GM19351 (cell line): Measurements from ENCODE around the gene SLC19A1.
"Not testable (repeated sequence)": the region's sequence is repeated elsewhere in the genome, so short reads cannot be mapped to it uniquely, and the experiment has no call there.

Experiments used
- ATAC-seq: cut with Tn5 transposase; IDR thresholded peaks from one replicate; pipeline ENCODE4 v1.9.1; 2021; ENCODE audit warnings: mild to moderate bottlenecking, moderate library complexity; ENCODE audit not compliant: unreplicated experiment

Gene SLC19A1

DNA sequence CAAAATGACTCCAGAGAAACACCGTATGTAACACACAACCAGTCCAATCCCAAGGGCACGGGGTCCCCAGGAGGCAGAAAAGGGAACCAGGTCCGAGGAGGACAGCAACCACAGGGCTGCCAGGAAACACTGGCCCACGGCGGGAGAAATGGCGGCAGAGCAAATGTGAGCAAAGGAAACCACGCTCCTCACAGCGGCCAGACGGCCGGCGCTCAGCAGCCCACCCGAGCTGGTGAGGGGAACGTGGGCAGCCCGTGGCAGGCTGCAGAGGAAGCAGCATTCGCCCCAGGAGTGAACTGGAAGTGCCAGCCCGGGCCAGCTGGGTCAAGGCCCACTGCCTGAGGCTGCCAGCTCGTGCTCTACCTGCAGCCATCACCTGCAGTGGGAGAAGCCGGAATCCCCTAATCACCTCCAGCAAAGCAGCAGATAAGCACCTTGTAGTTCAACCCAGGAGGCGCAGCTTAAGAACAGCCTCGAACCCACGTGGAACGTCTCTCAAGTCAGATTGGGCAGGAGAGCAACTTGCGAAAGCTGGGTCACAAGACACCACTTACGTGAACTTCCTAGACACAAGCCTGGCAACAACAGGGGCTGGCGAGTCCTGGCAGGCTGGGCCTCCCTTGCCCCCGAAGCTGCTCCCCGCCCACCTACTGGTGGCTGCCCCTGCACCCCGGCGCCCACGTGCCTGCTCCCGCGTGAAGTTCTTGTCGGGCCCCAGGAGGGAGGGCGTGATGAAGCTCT lies 6.7 kb downstream of the SLC19A1 start:
- no peak for ATAC-seq

- no peak for ATAC-seq
These were observed 7.5 kb downstream of the SLC19A1 start for GRCh38 chr21:45534636-45535331.

GRCh38 chr21:45533846-45534635 lies 8.2 kb downstream of the SLC19A1 start:
- no peak for ATAC-seq

GRCh38 chr21:45533361-45533845 lies 8.8 kb downstream of the SLC19A1 start:
- no peak for ATAC-seq

DNA sequence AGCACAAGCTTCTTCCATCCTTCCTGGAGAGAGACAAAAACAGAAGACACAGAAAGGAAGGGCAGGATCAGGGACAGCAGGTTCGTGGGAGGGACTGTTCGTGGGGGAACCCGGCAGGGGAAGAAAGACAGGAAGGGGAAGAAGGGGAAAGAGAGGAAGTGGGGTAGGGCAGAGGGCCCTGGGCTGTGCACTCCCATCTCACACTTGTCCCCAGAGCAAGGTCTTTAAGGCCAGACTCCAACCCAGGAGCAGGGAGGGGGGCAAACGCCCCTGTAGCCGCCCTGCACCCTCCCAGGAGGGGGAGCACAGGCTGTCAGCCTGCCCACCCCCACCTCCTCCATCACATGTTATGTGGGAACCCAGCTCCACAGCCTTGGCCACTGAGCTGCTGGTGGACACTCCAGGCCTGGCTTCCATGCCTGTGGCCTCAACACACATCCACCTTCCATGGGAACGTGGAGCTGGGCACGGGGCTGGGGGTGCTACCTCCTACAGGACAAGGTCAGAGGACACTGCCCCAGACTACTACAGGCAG lies 9.3 kb downstream of the SLC19A1 start:
- no peak for ATAC-seq

DNA sequence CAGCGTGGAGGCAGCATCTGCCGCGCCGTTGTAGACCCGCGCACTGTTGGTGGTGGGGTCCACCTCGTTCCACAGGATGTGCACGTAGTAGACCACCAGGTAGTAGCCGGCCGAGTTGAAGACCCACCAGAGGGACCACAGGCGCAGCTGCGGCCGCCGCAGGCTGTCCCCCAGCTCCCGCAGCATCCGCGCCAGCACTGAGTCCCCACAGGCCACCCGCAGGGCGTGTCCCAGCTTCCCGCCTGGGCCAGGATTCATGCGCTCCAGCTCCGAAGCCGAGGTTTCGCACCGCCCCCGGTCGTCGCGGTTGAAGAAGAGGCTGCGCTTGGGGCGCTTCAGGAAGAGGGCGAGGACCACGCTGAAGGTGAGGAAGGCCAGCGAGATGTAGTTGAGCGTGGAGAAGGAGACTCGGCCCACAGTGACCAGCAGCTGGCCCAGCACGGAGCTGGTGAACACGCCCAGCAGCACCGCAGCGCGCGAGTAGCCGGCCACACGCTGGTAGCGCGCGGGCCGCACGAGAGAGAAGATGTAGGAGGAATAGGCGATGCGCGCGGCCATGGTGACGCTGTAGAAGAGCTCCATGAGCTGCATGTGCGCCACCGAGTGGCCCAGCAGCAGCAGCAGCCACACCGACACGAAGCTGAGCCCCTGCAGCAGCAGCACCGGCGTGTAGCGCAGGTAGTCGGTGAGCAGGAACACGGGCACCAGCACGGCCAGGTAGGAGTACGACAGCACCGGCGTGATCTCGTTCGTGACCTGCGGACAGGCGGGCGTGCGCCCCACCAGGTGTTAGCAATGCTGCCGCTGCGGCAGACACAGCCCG lies 10.6 kb downstream of the SLC19A1 start:
- no peak for ATAC-seq

DNA sequence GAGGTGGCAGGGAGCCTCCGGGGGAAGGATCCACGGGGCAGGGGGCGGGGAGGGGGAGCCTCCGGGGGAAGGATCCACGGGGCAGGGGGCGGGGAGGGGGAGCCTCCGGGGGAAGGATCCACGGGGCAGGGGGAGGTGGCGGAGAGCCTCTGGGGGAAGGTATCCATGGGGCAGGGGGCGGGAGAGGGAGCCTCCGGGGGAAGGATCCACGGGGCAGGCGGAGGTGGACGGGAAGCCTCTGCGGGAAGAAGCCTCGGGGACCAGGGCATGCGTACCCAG lies 11.2 kb downstream of the SLC19A1 start:
- not testable (repeated sequence) for ATAC-seq

- no peak for ATAC-seq
These were observed 11.7 kb downstream of the SLC19A1 start for GRCh38 chr21:45530423-45531113.

DNA sequence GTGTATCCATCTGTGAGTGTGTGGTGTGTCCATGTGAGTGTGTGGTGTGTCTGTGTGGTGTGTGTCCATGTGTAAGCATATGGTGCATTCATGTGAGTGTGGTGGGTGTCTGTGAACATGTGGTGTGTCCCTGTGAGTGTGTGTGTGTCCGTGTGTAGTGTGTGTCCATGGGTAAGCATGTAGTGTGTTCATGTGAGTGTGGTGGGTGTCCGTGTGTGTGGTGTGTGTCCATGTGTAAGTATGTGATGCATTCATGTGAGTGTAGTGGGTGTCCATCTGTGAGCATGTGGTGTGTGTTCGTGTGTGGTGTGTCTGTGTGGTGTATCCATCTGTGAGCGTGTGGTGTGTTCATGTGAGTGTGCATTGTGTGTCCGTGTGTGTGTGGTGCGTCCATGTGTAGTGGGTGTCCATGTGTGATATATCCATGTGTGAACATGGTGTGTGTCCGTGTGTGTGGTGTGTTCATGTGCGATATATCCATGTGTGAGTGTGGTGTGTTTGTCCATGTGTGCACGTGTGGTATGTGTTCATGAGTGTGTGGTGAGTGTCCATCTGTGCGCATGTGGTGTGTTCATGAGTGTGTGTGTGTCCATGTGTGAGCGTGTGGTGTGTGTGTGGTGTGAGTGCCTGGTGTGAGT lies 12.3 kb downstream of the SLC19A1 start:
- ATAC-seq, result no peak

DNA sequence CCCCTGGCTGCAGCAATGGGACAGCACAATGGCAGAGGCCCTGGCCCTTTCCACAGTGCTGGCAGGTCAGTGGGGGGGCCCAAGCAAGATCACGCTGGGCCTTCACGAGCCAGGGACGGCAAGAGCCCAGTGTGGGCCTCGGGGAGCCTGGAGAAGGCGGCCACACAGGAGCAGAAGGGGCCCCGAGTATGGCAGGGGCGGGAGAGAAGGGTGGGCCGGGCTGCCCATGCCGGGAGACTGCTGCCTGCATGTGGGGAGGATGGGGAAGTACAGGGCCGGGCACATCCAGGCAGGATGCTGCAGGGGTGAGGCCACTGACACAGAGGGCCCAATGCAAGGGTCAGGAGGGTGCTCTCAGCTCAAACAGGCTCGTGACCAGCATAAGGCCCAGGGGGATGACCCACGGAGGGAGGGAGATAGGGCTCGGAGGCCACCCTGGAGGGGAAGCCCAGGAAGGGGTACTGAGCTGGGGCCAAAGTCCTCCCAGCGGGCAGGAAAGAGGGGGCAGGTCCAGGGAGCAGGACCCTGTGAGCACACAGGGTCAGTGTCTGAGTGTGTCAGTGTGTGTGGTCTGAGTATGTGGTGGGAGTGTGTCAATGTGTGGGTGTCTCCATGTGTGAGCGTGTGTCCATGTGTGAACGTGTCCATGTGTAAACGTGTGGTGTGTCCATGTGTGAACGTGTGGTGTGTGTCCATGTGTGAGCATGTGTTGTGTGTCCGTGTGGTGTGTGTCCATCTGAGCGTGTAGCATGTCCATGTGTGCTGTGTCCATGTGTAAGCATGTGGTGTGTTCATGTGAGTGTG lies 13.1 kb downstream of the SLC19A1 start:
- no peak for ATAC-seq

GRCh38 chr21:45528028-45528705 lies 14.1 kb downstream of the SLC19A1 start:
- no peak for ATAC-seq

GRCh38 chr21:45527151-45527999 lies 14.9 kb downstream of the SLC19A1 start:
- ATAC-seq, result not testable (repeated sequence)

GRCh38 chr21:45525910-45526306 lies 16.3 kb downstream of the SLC19A1 start:
- no peak for ATAC-seq

DNA sequence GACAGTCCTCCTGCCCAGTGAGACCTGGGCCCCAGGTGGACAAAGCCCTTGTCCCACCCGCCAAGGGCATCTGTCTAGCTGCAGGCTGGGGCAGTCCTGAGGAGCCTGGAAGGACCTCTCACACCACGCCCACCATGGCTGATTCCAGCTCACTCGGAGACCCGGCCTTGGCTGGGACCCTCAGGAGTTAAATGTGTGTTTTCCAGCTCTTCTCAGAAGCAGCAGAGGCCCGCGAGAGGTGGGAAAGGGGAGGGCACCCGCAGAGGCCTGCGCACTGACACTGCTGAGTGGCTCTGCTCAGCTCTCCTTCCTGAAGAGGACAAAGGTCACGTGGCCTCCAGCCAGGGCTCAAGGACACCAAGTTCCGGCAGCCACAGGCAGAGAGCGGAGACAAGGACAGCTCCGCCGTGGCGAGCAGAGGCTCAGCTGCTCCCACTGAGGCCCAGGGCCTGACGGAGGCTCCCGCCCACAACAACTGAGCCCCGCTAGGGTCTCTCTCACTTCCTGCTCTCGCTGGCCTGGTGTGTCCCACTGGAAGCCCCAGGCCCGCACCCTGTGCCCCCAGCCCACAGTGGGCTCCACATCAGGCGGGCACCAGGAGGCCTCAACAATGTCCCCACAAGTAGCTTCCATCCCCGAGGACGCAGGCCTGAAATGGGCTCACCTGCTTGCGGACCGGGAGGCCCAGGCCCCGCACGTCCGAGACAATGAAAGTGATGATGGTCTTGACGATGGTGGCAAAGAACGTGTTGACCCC lies 16.9 kb downstream of the SLC19A1 start:
- no peak for ATAC-seq

GRCh38 chr21:45524756-45525152 lies 17.5 kb downstream of the SLC19A1 start:
- ATAC-seq, result no peak

DNA sequence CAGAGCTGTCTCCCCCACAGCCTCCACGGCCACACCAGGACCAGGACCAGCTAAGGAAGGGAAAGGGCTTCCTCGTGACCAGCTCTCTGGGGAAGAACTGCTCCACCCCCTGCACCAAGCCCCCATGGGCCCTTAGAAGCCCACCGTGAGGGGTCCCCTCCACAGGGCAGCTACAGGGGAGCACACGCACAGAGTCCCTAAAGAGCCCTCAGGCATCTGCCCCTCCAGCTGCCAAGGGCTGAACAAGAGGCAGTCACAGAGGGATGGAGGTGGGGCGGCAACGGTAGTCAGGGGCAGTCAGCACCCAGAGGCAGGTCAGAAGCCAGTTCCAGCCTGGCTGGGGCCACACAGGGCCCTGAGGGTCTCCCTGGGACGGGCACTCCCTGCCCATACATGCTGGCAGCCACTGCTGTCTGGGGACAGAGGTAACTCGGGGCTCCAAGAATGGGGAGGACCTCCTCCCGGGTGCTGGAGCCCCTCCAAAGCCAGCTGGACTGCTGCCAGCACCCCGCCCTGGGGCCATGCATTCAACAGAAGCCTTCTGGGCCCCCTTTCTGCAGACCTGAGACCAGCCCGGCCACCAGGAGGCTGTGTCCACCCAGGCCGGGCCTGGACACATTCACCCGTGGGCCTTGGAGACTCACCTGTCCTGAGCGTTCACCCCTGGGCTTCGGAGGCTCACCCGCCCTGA lies 18.7 kb downstream of the SLC19A1 start:
- no peak for ATAC-seq
